ENCODE results near the gene H19.

Gene H19

DNA sequence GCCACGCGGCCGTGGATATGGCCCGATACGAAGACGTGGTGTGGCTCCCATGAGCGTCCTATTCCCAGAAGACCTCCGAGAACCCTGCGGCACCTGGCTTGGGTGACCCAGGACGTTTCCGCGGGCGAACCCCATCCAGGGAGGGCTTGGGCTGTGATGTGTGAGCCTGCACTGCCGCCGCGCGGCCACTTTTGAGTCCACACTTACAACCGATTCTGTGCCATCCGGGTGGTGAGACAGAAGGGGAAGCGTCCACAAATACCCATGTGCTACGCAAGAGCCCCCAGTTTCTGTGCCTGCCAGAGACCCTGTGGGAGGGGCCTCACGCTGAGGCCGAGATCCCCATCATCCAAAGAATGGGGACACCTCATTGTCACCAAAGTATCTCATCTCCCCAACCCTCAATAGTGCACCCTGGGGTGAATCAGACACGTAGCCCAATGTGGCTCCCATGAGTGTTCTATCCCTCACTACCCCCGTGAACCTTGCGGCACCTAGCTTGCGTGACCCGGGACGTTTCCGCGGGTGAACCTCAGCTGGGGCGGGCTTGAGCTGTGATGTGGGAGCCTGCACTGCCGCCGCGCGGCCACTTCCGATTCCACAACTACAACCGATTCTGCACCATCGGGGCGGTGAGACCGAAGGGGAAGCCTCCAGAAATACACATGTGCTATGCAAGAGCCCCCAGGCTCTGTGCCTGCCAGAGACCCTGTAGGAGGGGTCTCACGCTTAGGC is 4.6 kb upstream of the H19 start:
- peak; percentile 84 for FAIRE-seq
- no peak for TF ChIP-seq POLR2A (IDR thresholded peaks at IDR 0.05; ENCODE audit: low read depth, low read length)
- no peak for TF ChIP-seq POLR2AphosphoS5 (IDR thresholded peaks at IDR 0.05; ENCODE audit: low read depth, low read length)
- TF ChIP-seq TAF1 (IDR thresholded peaks at IDR 0.05; ENCODE audit: borderline replicate concordance, low read depth, low read length): no peak
- DNase-seq (ENCODE audit: insufficient read length): no peak

DNA sequence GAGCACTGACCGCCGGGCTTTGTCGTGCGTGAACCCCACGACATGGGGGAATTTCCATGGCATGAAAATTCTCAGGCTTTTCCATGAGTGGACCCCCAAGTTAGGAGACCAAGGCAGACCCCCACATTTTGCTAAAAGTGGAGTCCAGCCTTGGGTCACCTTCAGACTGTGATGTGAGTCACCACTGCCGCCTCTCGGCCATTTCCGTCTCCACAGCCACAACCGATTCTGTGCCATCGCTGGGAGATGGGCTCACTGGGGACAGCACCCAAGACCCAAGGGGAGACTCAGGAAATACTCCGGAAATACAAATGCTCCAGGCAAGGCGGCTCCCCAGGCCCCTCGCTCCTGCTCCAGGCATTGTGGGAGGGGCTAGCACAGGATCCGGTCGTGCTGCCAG is 1.2 kb upstream of the H19 start:
- FAIRE-seq (no peak), DNase-seq (ENCODE audit: insufficient read length) (no peak)
- TF ChIP-seq TAF1 (IDR thresholded peaks at IDR 0.05; ENCODE audit: borderline replicate concordance, low read depth, low read length) (no peak), POLR2A (IDR thresholded peaks at IDR 0.05; ENCODE audit: low read depth, low read length) (no peak), POLR2AphosphoS5 (IDR thresholded peaks at IDR 0.05; ENCODE audit: low read depth, low read length) (no peak)

DNA sequence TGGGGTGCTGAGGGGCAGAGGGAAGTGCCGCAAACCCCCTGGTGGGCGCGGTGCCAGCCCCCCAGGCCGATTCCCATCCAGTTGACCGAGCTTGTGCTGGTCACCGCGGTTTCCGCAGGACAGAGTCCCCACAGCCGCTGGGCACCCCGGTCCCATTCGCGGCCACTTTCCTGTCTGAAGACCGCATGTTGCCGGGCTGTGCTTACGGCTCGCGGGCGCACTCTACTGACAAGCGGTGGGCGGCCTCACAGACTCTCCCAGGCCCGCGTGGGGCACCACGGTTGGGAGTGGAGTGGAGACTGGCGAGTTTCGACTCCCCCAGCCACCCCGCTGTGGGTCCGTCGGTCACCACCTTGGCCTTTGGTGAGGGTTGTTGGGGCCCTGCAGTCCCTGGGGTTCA is 648 bp upstream of the H19 start:
- FAIRE-seq: no peak
- TF ChIP-seq TAF1 (IDR thresholded peaks at IDR 0.05; ENCODE audit: borderline replicate concordance, low read depth, low read length) (no peak), POLR2A (IDR thresholded peaks at IDR 0.05; ENCODE audit: low read depth, low read length) (no peak), POLR2AphosphoS5 (IDR thresholded peaks at IDR 0.05; ENCODE audit: low read depth, low read length) (no peak)
- no peak for DNase-seq (ENCODE audit: insufficient read length)

GRCh38 chr11:1994121-1994520 is 3.5 kb downstream of the H19 start:
- no peak for DNase-seq (ENCODE audit: insufficient read length)
- FAIRE-seq: no peak
- TF ChIP-seq POLR2AphosphoS5 (IDR thresholded peaks at IDR 0.05; ENCODE audit: low read depth, low read length) (no peak), TAF1 (IDR thresholded peaks at IDR 0.05; ENCODE audit: borderline replicate concordance, low read depth, low read length) (no peak), POLR2A (IDR thresholded peaks at IDR 0.05; ENCODE audit: low read depth, low read length) (no peak)

DNA sequence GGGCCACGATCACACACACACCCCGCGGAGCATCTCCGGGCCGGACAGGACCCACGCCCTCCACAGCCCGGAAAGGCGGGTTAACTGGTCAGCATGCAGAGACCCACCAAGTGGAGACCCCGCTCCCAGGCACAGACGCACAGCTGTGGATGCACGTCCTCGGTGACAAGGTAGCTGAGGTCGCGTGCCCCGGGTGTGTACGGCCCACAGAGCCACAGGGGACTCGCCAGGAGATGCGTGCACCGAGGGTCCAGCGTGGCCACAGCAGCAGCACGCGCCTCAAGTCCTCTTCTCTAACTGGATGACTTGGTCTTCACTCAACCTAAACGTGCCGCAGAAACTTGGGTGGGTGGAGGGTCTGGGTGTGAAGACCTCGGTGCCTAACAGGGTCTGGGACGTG is 5.5 kb downstream of the H19 start:
- DNase-seq (ENCODE audit: insufficient read length) (no peak), FAIRE-seq (no peak)
- TF ChIP-seq POLR2AphosphoS5 (IDR thresholded peaks at IDR 0.05; ENCODE audit: low read depth, low read length): no peak
- no peak for TF ChIP-seq TAF1 (IDR thresholded peaks at IDR 0.05; ENCODE audit: borderline replicate concordance, low read depth, low read length)
- TF ChIP-seq POLR2A (IDR thresholded peaks at IDR 0.05; ENCODE audit: low read depth, low read length): no peak

DNA sequence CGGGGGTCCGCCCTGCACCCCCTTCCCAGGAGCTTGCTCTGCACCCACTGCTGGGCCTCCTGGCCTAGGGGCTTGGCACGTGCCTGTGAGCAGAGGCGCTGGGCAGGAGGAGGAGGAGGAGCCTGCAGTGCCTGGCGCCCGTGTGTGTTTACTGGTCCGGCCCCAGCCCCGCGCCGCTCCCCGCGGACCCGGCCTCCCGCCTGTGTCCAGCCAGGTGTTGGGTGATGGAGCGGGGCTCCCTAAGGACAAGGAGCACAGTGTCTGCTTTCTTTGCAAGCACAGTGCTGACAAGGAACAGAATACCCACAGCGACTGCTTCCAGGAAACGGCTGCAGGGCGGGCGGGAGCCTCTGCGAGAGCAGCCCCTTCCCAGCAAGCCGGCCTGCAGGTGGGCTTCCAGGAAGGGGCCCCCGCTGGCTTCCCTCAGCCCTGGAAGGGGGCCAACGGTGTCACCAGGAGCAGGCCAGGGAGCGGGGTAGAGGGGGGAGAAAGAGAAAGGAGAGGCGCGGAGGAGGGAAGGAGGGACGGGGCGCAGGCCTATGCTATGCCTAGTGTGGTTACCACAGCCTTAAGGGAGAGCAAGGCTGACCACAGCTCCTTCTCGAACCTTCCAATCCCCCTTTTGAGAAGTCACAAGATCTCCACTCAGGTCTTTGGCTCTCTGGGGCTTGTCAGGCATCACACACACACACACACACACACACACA is 6.6 kb downstream of the H19 start:
- TF ChIP-seq TAF1 (IDR thresholded peaks at IDR 0.05; ENCODE audit: borderline replicate concordance, low read depth, low read length) (no peak), POLR2AphosphoS5 (IDR thresholded peaks at IDR 0.05; ENCODE audit: low read depth, low read length) (no peak), POLR2A (IDR thresholded peaks at IDR 0.05; ENCODE audit: low read depth, low read length) (no peak)
- no peak for DNase-seq (ENCODE audit: insufficient read length)
- no peak for FAIRE-seq

GRCh38 chr11:1989953-1990352 is 7.7 kb downstream of the H19 start:
- TF ChIP-seq POLR2A (IDR thresholded peaks at IDR 0.05; ENCODE audit: low read depth, low read length) (no peak), TAF1 (IDR thresholded peaks at IDR 0.05; ENCODE audit: borderline replicate concordance, low read depth, low read length) (no peak)
- FAIRE-seq: no peak

DNA sequence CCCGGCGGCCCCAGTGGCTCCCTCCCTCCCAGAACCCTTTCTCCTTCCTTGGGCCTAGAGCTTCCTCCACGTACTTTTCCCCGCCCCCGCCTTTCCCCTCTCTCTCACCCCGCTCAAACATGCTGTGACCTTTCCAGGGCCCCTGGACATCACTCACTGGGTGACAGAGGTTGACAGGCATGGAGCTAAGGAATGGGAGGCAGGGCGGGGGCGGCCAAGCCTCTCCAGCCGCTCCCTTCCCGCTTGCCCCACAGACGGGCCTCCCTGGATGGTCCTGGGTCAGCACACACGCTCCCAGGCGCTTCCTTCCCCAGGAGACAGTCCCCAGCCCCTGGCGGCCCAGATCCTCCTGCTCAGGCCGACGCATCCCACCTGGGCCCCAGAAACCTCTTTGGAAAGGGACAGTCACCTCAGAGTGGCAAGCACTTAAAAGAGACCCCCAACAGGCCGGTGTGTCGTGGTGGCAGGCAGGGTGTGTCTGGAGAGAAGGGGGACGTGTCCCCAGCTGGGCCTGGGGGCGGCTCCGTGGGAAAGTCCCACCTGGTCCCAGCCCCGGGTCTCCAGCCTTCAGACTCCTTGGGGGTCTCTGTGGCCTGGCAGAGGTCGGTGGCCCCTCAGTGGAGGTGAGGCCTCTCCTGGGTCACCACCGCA is 8.8 kb downstream of the H19 start:
- DNase-seq (ENCODE audit: insufficient read length) (no peak), FAIRE-seq (no peak)
- no peak for TF ChIP-seq POLR2A (IDR thresholded peaks at IDR 0.05; ENCODE audit: low read depth, low read length)
- TF ChIP-seq TAF1 (IDR thresholded peaks at IDR 0.05; ENCODE audit: borderline replicate concordance, low read depth, low read length): no peak
- no peak for TF ChIP-seq POLR2AphosphoS5 (IDR thresholded peaks at IDR 0.05; ENCODE audit: low read depth, low read length)

More at GRCh38 chr11:1989953-1990352, 7.7 kb downstream of the H19 start:
- DNase-seq (ENCODE audit: insufficient read length): no peak

GRCh38 chr11:1988174-1988573 is 9.5 kb downstream of the H19 start:
- TF ChIP-seq TAF1 (IDR thresholded peaks at IDR 0.05; ENCODE audit: borderline replicate concordance, low read depth, low read length): no peak
- TF ChIP-seq POLR2AphosphoS5 (IDR thresholded peaks at IDR 0.05; ENCODE audit: low read depth, low read length): no peak
- TF ChIP-seq POLR2A (IDR thresholded peaks at IDR 0.05; ENCODE audit: low read depth, low read length): no peak
- no peak for DNase-seq (ENCODE audit: insufficient read length)
- FAIRE-seq: no peak

GRCh38 chr11:1987024-1987423 is 10.6 kb downstream of the H19 start:
- DNase-seq (ENCODE audit: insufficient read length): no peak
- TF ChIP-seq POLR2AphosphoS5 (IDR thresholded peaks at IDR 0.05; ENCODE audit: low read depth, low read length): no peak
- TF ChIP-seq POLR2A (IDR thresholded peaks at IDR 0.05; ENCODE audit: low read depth, low read length): no peak
- no peak for TF ChIP-seq TAF1 (IDR thresholded peaks at IDR 0.05; ENCODE audit: borderline replicate concordance, low read depth, low read length)
- no peak for FAIRE-seq

DNA sequence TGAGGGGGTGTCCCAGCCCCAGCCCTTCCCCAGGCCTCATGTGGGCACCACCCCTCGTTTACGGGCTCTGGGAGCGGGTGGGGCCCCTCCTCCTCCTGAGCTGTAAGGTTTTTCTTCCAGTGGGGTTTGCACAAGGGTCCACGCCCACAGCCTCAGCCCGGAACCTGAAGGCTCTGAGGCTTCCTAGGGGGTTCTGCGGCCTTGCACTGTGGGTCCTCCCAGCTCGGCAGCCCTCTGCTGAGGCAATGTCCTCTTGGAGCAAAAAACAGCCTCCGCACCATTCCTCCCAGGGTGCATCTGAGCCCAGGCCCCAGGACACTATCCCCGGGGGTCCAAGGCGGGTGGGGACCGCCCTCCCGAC is 14.1 kb downstream of the H19 start:
- FAIRE-seq: no peak
- TF ChIP-seq TAF1 (IDR thresholded peaks at IDR 0.05; ENCODE audit: borderline replicate concordance, low read depth, low read length) (no peak), POLR2A (IDR thresholded peaks at IDR 0.05; ENCODE audit: low read depth, low read length) (no peak), POLR2AphosphoS5 (IDR thresholded peaks at IDR 0.05; ENCODE audit: low read depth, low read length) (no peak)
- DNase-seq (ENCODE audit: insufficient read length): no peak

Measured in GM12892 (cell line).